ENCODE results near the gene MTHFD2L.

DNA sequence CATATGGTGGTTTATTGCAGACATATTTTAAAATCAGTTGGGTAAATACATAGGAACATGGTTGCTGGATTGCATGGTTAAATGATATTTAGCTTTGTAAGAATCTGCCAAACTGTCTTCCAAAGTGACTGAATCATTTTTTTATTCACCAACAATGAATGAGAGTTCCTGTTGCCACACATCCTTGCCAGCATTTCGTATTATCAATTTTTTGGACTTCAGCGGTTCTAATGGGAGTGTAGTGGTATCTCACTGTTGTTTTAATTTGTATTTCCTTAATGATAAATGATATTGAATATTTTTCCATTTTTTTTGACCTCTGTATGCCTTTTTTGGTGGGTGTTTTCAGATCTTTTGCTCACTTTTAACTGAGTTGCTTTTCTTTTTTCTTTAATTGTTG is 1.4 kb upstream of the MTHFD2L start:
- TF ChIP-seq EZH2phosphoT487 (conservative IDR thresholded peaks at IDR 0.05; ENCODE audit: low read length), result no peak
- TF ChIP-seq, protein P1, sequence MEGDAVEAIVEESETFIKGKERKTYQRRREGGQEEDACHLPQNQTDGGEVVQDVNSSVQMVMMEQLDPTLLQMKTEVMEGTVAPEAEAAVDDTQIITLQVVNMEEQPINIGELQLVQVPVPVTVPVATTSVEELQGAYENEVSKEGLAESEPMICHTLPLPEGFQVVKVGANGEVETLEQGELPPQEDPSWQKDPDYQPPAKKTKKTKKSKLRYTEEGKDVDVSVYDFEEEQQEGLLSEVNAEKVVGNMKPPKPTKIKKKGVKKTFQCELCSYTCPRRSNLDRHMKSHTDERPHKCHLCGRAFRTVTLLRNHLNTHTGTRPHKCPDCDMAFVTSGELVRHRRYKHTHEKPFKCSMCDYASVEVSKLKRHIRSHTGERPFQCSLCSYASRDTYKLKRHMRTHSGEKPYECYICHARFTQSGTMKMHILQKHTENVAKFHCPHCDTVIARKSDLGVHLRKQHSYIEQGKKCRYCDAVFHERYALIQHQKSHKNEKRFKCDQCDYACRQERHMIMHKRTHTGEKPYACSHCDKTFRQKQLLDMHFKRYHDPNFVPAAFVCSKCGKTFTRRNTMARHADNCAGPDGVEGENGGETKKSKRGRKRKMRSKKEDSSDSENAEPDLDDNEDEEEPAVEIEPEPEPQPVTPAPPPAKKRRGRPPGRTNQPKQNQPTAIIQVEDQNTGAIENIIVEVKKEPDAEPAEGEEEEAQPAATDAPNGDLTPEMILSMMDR (IDR thresholded peaks at IDR 0.05; ENCODE audit: insufficient read depth, low read length, poor library complexity, severe bottlenecking), result no peak
